MM.1S (cell line): Measurements from ENCODE around the gene LCN12.

ENCODE experiments used
- EZH2 ChIP-seq: fragments of 300-600 bp; sonication (generic); optimal IDR thresholded peaks from 2 replicates; pipeline ENCODE3; 2017; ENCODE audit warnings: low read depth, mild to moderate bottlenecking, antibody characterized with exemption, low read length, mixed read lengths
- EZH2phosphoT487 ChIP-seq: fragments of 300-600 bp; sonication (generic); IDR thresholded peaks from 2 replicates; pipeline ENCODE4 v1.6.1; 2018; ENCODE audit warnings: antibody characterized with exemption, low read length
- TF ChIP-seq, protein P1 (sequence below): fragments of 300-600 bp; sonication (generic); IDR thresholded peaks from 2 replicates; pipeline ENCODE4 v1.5.1; 2016; ENCODE audit warnings: antibody characterized with exemption, low read length, mixed read lengths

GRCh38 chr9:136970361-136970760 is 18.3 kb downstream of the LCN12 start:
- TF ChIP-seq, protein P1, sequence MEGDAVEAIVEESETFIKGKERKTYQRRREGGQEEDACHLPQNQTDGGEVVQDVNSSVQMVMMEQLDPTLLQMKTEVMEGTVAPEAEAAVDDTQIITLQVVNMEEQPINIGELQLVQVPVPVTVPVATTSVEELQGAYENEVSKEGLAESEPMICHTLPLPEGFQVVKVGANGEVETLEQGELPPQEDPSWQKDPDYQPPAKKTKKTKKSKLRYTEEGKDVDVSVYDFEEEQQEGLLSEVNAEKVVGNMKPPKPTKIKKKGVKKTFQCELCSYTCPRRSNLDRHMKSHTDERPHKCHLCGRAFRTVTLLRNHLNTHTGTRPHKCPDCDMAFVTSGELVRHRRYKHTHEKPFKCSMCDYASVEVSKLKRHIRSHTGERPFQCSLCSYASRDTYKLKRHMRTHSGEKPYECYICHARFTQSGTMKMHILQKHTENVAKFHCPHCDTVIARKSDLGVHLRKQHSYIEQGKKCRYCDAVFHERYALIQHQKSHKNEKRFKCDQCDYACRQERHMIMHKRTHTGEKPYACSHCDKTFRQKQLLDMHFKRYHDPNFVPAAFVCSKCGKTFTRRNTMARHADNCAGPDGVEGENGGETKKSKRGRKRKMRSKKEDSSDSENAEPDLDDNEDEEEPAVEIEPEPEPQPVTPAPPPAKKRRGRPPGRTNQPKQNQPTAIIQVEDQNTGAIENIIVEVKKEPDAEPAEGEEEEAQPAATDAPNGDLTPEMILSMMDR = no peak
- TF ChIP-seq EZH2 (no peak), EZH2phosphoT487 (no peak)
